ENCODE measurements around the gene DYNLT2B.
A peak's percentile ranks its signal among the peaks of the same experiment; 100 is the strongest.

Gene DYNLT2B

GRCh38 chr3:196298521-196298920 lies 19.5 kb downstream of the DYNLT2B start:
- no peaks in the 10 kb centered on the region for H3K9me3 ChIP-seq (ENCODE audit: control insufficient read depth, insufficient read depth, low read length)

GRCh38 chr3:196292286-196292923 lies 25.6 kb downstream of the DYNLT2B start:
- H3K4me3 ChIP-seq (ENCODE audit: low read depth, low read length) = no peak overlapping the region
- H3K9ac ChIP-seq (ENCODE audit: low read depth, low read length) = no peak overlapping the region
- no peaks in the 10 kb centered on the region for H3K27me3 ChIP-seq (ENCODE audit: control insufficient read depth, insufficient read depth, low read length)
- peak overlapping the region; percentile 4 for H3K27ac ChIP-seq (ENCODE audit: low read depth, low read length)
- H3K36me3 ChIP-seq (ENCODE audit: control insufficient read depth, insufficient read depth, low read length) = no peaks in the 10 kb centered on the region
- no peaks in the 10 kb centered on the region for H3K9me3 ChIP-seq (ENCODE audit: control insufficient read depth, insufficient read depth, low read length)
- H3K4me1 ChIP-seq (ENCODE audit: control insufficient read depth, insufficient read depth, low read length) = no peaks in the 10 kb centered on the region

More at GRCh38 chr3:196298521-196298920, 19.5 kb downstream of the DYNLT2B start:
- Histone ChIP-seq H3K36me3 (ENCODE audit: control insufficient read depth, insufficient read depth, low read length) (0 out of 2 replicates have a peak, but pooled peaks cover 4% of the 10 kb centered on the region), H3K4me3 (ENCODE audit: low read depth, low read length) (no peak overlapping the region), H3K27ac (ENCODE audit: low read depth, low read length) (no peak overlapping the region), H3K4me1 (ENCODE audit: control insufficient read depth, insufficient read depth, low read length) (no peaks in the 10 kb centered on the region), H3K9ac (ENCODE audit: low read depth, low read length) (no peak overlapping the region), H3K27me3 (ENCODE audit: control insufficient read depth, insufficient read depth, low read length) (no peaks in the 10 kb centered on the region)

GRCh38 chr3:196288141-196288460 lies 29.9 kb downstream of the DYNLT2B start:
- H3K36me3 ChIP-seq (ENCODE audit: control insufficient read depth, insufficient read depth, low read length) = no peaks in the 10 kb centered on the region
- H3K9ac ChIP-seq (ENCODE audit: low read depth, low read length) = peak overlapping the region; percentile 85
- peaks cover 12% of the 10 kb centered on the region for H3K4me1 ChIP-seq (ENCODE audit: control insufficient read depth, insufficient read depth, low read length)
- H3K27me3 ChIP-seq (ENCODE audit: control insufficient read depth, insufficient read depth, low read length) = no peaks in the 10 kb centered on the region
- H3K27ac ChIP-seq (ENCODE audit: low read depth, low read length) = peak overlapping the region; percentile 97
- peak overlapping the region; percentile 93 for H3K4me3 ChIP-seq (ENCODE audit: low read depth, low read length)
- no peaks in the 10 kb centered on the region for H3K9me3 ChIP-seq (ENCODE audit: control insufficient read depth, insufficient read depth, low read length)

- Histone ChIP-seq H3K9ac (ENCODE audit: low read depth, low read length) (peak within 1 kb of the TSS; percentile 85), H3K27me3 (ENCODE audit: control insufficient read depth, insufficient read depth, low read length) (no peaks in the 10 kb centered on the region), H3K9me3 (ENCODE audit: control insufficient read depth, insufficient read depth, low read length) (no peaks in the 10 kb centered on the region), H3K36me3 (ENCODE audit: control insufficient read depth, insufficient read depth, low read length) (no peaks in the 10 kb centered on the region), H3K4me3 (ENCODE audit: low read depth, low read length) (peak within 1 kb of the TSS; percentile 93), H3K27ac (ENCODE audit: low read depth, low read length) (peak within 1 kb of the TSS; percentile 97), H3K4me1 (ENCODE audit: control insufficient read depth, insufficient read depth, low read length) (peaks cover 12% of the 10 kb centered on the region)
These were observed 30.4 kb downstream of the DYNLT2B start, which contains the start of gene PCYT1A for GRCh38 chr3:196287440-196288140. TSS of gene PCYT1A (minus strand) at chr3:196287726. CDS start at chr3:196270531, 17,195 bp downstream.

- peaks cover 12% of the 10 kb centered on the region for H3K4me1 ChIP-seq (ENCODE audit: control insufficient read depth, insufficient read depth, low read length)
- no peaks in the 10 kb centered on the region for H3K36me3 ChIP-seq (ENCODE audit: control insufficient read depth, insufficient read depth, low read length)
- H3K9ac ChIP-seq (ENCODE audit: low read depth, low read length) = peak overlapping the region; percentile 85
- peak overlapping the region; percentile 97 for H3K27ac ChIP-seq (ENCODE audit: low read depth, low read length)
- H3K4me3 ChIP-seq (ENCODE audit: low read depth, low read length) = peak overlapping the region; percentile 93
- no peaks in the 10 kb centered on the region for H3K27me3 ChIP-seq (ENCODE audit: control insufficient read depth, insufficient read depth, low read length)
- H3K9me3 ChIP-seq (ENCODE audit: control insufficient read depth, insufficient read depth, low read length) = no peaks in the 10 kb centered on the region
These were observed 31.0 kb downstream of the DYNLT2B start for GRCh38 chr3:196287090-196287439.

GRCh38 chr3:196284396-196284795 lies 33.6 kb downstream of the DYNLT2B start:
- Histone ChIP-seq H3K9me3 (ENCODE audit: control insufficient read depth, insufficient read depth, low read length) (no peaks in the 10 kb centered on the region), H3K9ac (ENCODE audit: low read depth, low read length) (no peak overlapping the region), H3K4me1 (ENCODE audit: control insufficient read depth, insufficient read depth, low read length) (peaks cover 14% of the 10 kb centered on the region), H3K4me3 (ENCODE audit: low read depth, low read length) (no peak overlapping the region), H3K36me3 (ENCODE audit: control insufficient read depth, insufficient read depth, low read length) (no peaks in the 10 kb centered on the region), H3K27ac (ENCODE audit: low read depth, low read length) (peak overlapping the region; percentile 44), H3K27me3 (ENCODE audit: control insufficient read depth, insufficient read depth, low read length) (no peaks in the 10 kb centered on the region)

GRCh38 chr3:196281962-196282361 lies 36.1 kb downstream of the DYNLT2B start:
- Histone ChIP-seq H3K9ac (ENCODE audit: low read depth, low read length) (no peak overlapping the region), H3K9me3 (ENCODE audit: control insufficient read depth, insufficient read depth, low read length) (no peaks in the 10 kb centered on the region), H3K4me1 (ENCODE audit: control insufficient read depth, insufficient read depth, low read length) (peaks cover 16% of the 10 kb centered on the region), H3K4me3 (ENCODE audit: low read depth, low read length) (no peak overlapping the region), H3K36me3 (ENCODE audit: control insufficient read depth, insufficient read depth, low read length) (no peaks in the 10 kb centered on the region), H3K27me3 (ENCODE audit: control insufficient read depth, insufficient read depth, low read length) (no peaks in the 10 kb centered on the region), H3K27ac (ENCODE audit: low read depth, low read length) (no peak overlapping the region)

GRCh38 chr3:196280689-196281440 lies 37.2 kb downstream of the DYNLT2B start:
- Histone ChIP-seq H3K4me1 (ENCODE audit: control insufficient read depth, insufficient read depth, low read length) (peaks cover 16% of the 10 kb centered on the region), H3K9ac (ENCODE audit: low read depth, low read length) (no peak overlapping the region), H3K27ac (ENCODE audit: low read depth, low read length) (no peak overlapping the region), H3K27me3 (ENCODE audit: control insufficient read depth, insufficient read depth, low read length) (no peaks in the 10 kb centered on the region), H3K9me3 (ENCODE audit: control insufficient read depth, insufficient read depth, low read length) (no peaks in the 10 kb centered on the region), H3K4me3 (ENCODE audit: low read depth, low read length) (no peak overlapping the region), H3K36me3 (ENCODE audit: control insufficient read depth, insufficient read depth, low read length) (no peaks in the 10 kb centered on the region)

GRCh38 chr3:196275126-196275525 lies 42.9 kb downstream of the DYNLT2B start:
- Histone ChIP-seq H3K9ac (ENCODE audit: low read depth, low read length) (no peak overlapping the region), H3K4me3 (ENCODE audit: low read depth, low read length) (no peak overlapping the region), H3K4me1 (ENCODE audit: control insufficient read depth, insufficient read depth, low read length) (peaks cover 3% of the 10 kb centered on the region), H3K36me3 (ENCODE audit: control insufficient read depth, insufficient read depth, low read length) (peaks cover 11% of the 10 kb centered on the region; the same call in 1 of the 2 replicates), H3K27me3 (ENCODE audit: control insufficient read depth, insufficient read depth, low read length) (no peaks in the 10 kb centered on the region), H3K27ac (ENCODE audit: low read depth, low read length) (no peak overlapping the region), H3K9me3 (ENCODE audit: control insufficient read depth, insufficient read depth, low read length) (peaks cover 9% of the 10 kb centered on the region; the same call in 1 of the 2 replicates)

GRCh38 chr3:196274585-196274984 lies 43.5 kb downstream of the DYNLT2B start:
- Histone ChIP-seq H3K36me3 (ENCODE audit: control insufficient read depth, insufficient read depth, low read length) (peaks cover 12% of the 10 kb centered on the region; the same call in 1 of the 2 replicates), H3K9ac (ENCODE audit: low read depth, low read length) (no peak overlapping the region), H3K27ac (ENCODE audit: low read depth, low read length) (no peak overlapping the region), H3K4me1 (ENCODE audit: control insufficient read depth, insufficient read depth, low read length) (peaks cover 3% of the 10 kb centered on the region), H3K27me3 (ENCODE audit: control insufficient read depth, insufficient read depth, low read length) (no peaks in the 10 kb centered on the region), H3K9me3 (ENCODE audit: control insufficient read depth, insufficient read depth, low read length) (peaks cover 9% of the 10 kb centered on the region; the same call in 1 of the 2 replicates), H3K4me3 (ENCODE audit: low read depth, low read length) (no peak overlapping the region)

- peaks cover 21% of the 10 kb centered on the region for H3K36me3 ChIP-seq (ENCODE audit: control insufficient read depth, insufficient read depth, low read length)
- no peak overlapping the region for H3K4me3 ChIP-seq (ENCODE audit: low read depth, low read length)
- no peak overlapping the region for H3K27ac ChIP-seq (ENCODE audit: low read depth, low read length)
- no peaks in the 10 kb centered on the region for H3K27me3 ChIP-seq (ENCODE audit: control insufficient read depth, insufficient read depth, low read length)
- no peaks in the 10 kb centered on the region for H3K4me1 ChIP-seq (ENCODE audit: control insufficient read depth, insufficient read depth, low read length)
- peaks cover 9% of the 10 kb centered on the region; the same call in 1 of the 2 replicates for H3K9me3 ChIP-seq (ENCODE audit: control insufficient read depth, insufficient read depth, low read length)
- no peak overlapping the region for H3K9ac ChIP-seq (ENCODE audit: low read depth, low read length)
These were observed 44.4 kb downstream of the DYNLT2B start for GRCh38 chr3:196273655-196274054.

Data from HUES48 (cell line).